AG09309 (cell line): ENCODE data around the gene ARHGAP26.

Experiments
- DNase-seq: peaks from one replicate; pipeline ENCODE4 v3.0.0-alpha.2; 2010; ENCODE audit warnings: low read depth
- H3K4me3 ChIP-seq: 2 replicates; pipeline ENCODE4 v1.5.1; 2011; ENCODE audit warnings: mild to moderate bottlenecking, low read depth, low read length, moderate library complexity; ENCODE audit not compliant: control insufficient read depth
- CTCF ChIP-seq: IDR thresholded peaks from 2 replicates; pipeline ENCODE4 v1.5.1; 2011; ENCODE audit warnings: mild to moderate bottlenecking, low read depth, low read length, inconsistent platforms; ENCODE audit not compliant: insufficient read depth, control insufficient read depth; ENCODE audit errors: missing control alignments

Gene ARHGAP26

GRCh38 chr5:142883025-142883424 is 112.8 kb downstream of the ARHGAP26 start:
- DNase-seq = no peak
- TF ChIP-seq CTCF = no peak

DNA sequence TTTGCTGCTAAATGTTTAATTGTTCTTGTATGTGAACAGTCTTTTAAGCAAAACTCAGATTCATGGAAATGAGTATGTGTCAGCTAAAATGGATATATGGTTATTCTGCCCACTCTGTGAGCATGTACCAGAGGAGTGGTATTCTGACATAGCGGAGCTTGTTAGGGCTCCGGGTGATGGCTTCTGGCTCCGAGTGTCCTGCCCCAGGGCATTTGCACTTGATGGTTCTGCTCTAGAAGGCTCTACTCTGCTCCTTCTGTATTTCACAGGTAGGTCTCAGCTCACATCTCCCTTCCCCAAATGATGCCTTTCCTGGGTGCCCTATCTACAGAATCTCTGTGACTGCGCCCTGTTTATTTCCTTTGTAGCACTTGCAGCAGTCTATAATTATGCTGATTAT is 113.3 kb downstream of the ARHGAP26 start:
- no peak for DNase-seq
- no peak for TF ChIP-seq CTCF
- no peak overlapping the region for H3K4me3 ChIP-seq

More at GRCh38 chr5:142883025-142883424, 112.8 kb downstream of the ARHGAP26 start:
- H3K4me3 ChIP-seq = no peak overlapping the region

DNA sequence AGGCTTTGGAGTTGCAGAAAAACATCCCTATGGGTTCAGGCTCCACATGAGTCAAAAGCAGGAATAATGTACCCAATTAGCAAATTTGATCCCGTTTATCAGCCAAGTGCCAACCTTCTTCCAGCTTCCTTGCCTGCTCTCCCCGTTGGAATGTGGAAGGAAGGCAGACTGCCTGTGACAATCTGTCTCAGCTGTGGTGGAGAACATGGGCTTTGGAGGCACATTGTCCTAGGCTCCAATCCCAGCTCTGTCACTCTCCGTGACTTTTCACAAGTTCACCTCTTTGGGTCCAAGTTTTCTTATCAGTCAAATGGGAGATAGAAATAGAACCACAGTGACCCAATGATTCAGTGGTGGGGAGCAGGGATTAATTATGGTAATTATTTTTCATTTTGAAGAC is 113.9 kb downstream of the ARHGAP26 start:
- H3K4me3 ChIP-seq = no peak overlapping the region
- DNase-seq = no peak
- TF ChIP-seq CTCF = no peak

DNA sequence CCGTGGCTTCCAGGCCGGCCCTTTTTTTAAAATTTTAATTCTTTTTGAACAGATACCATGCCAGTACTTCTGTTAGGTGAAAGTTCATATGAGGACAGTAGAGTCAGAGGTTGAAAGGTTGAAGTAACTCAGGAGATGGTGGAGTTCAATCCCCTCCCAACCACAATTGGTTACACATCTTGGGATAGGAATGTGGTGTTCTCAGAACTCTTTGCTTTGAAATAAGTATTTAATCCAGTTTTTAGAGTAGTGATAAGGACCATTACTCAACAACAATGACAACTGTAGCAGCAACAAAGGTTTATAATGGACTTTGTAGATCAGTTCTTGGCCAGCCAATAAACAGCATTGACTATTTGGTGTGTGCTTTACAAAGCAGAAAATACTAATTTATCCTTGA is 116.0 kb downstream of the ARHGAP26 start:
- no peak for DNase-seq
- no peak for TF ChIP-seq CTCF
- H3K4me3 ChIP-seq = no peak overlapping the region

- TF ChIP-seq CTCF = no peak
- DNase-seq = no peak
- no peak overlapping the region for H3K4me3 ChIP-seq
Observed at GRCh38 chr5:142886956-142887355, 116.8 kb downstream of the ARHGAP26 start.

DNA sequence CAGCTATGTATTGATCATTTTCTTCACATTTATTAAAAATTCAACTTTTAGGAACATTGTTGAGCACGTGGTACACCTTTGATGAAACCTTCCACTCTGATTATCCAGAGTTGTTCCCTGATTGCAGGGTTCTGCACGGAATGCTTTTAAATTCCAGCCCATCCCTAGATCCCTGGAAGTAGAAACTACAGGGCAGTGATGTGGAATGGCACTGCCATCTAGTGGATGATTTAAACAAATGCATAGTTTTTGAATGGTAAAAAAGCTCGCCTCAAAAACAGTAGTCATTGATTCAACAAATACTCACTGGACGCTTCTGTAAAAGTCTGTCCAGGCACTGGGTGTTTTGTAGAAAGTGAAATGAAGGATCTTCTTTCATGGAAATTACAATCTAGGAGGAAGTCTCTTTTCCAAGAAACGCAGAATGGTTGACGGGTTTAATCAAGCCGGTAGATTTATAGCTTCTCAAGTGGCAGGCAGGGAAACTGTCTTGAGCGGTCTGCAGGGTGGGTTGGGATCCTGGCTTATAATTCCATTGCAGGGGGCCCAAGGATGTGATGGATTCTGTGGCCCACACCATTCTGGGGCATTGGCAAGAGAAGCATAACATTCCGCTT is 118.4 kb downstream of the ARHGAP26 start:
- no peak for DNase-seq
- H3K4me3 ChIP-seq = no peak overlapping the region
- TF ChIP-seq CTCF = peak; percentile 68

DNA sequence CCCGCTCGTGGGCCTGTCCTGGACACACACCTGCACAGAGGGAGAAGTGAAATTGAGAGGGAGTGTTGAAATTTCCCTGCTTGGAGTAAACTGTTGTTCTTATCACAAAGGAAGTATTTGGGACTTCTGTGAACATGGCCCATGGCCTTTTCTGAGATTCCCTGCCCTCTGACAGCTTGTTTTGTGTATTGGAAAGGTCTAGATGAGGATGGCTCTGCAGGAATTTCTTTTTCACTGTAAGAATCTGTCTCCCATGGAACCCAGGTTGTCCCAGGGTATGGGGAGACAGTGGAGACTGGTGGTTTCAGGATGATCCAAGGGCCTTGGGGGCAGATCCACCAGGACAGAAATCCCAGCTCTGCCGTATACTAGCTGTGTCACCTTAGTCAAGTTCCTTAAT is 121.8 kb downstream of the ARHGAP26 start:
- no peak overlapping the region for H3K4me3 ChIP-seq
- DNase-seq = no peak
- TF ChIP-seq CTCF = no peak
